CD4-positive, alpha-beta T cell treated with Interleukin-4 for 4 hours (primary cell): Measurements from ENCODE around the gene NCS1.

Experiments
- DNase-seq: peaks from one replicate; pipeline ENCODE4 v3.0.0-alpha.2; 2020

Gene NCS1

DNA sequence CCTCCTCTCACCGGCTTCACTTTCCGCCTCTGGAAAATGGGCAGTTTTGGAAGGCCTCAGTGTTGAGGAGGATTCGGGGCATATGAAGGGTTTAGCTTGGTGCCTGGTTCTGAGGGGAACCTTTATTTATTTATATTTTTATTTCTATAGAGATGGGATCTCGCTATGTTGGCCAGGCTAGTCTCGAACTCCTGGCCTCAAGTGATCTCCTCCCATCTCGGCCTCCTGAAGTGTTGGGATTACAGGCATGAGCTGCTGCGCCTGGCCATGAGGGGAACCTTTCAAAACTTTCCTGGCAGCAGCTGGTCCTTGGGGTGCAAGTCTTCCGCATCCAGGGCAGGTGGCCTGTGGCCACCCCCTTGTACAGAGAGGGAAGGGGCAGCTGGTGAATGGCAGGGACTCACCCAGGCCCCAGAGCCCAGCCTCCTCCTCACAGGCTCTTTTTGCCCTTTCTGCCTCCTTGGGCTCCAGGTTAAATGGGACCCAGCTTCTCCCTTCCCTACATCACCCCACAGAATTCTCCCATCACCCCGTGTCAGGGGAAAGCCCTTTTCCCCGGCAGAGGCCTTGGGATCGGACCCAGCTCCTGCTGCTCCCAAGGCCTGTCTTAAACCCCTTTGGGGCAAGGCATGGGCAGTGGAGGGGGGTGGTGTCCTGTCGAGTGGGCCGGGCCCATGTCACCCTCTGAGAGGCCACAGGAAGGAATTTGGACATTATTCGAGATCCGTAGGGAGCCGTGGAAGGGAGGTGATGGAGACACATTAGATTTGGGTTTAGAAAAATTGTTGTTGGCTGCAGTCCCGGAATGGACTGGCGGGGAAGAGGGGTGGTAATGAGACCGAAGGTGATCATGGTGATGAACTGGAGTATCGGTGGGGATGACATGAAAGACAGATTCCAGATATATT, 5.9 kb downstream of the NCS1 start:
- DNase-seq, result no peak

DNA sequence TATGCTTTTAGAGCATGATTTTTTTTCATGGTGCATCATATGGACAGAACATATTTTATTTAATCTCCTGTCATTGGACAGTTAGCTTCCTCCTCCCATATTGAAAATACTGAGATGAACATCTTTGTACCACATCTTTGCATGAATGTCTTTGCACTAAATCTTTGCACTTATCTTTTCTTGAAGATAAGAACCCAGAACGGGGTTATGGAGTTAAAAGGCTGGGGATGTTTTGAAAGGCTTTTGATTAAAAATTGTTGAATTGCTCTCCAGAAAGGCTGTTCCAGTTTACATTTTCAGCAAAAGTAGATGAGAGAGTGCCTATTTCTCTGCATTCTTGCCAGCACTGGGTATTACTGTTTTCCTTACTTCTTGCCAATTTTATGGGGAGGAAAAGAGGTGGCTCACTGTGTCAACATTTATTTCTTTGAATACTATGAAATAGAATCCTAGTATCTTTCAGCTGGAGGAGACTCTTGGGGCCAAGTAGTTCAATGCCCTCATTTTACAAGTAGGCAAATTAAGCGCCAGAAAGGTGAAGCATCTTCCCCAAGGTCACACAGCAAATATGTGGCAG, 7.2 kb downstream of the NCS1 start:
- DNase-seq, result no peak

DNA sequence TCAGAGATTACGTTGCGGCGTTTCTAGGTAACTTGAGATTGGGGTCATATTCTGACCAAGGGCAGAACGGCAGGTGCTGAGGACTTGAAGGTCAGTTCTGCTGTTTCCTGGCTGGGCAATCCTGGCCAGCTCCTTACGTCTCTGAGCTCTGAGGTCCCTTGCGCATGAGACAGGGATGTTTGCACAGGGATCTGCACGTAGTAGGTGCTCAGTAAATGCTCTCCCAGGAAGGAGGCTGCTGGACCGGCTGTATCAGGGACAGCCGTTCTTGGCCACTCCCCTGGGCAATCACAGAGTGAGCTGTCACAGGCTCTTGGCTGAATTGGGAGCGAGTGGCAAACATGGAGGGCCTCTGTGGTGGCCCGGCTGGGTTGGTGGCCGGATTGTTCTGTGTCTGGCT, 8.3 kb downstream of the NCS1 start:
- no peak for DNase-seq

DNA sequence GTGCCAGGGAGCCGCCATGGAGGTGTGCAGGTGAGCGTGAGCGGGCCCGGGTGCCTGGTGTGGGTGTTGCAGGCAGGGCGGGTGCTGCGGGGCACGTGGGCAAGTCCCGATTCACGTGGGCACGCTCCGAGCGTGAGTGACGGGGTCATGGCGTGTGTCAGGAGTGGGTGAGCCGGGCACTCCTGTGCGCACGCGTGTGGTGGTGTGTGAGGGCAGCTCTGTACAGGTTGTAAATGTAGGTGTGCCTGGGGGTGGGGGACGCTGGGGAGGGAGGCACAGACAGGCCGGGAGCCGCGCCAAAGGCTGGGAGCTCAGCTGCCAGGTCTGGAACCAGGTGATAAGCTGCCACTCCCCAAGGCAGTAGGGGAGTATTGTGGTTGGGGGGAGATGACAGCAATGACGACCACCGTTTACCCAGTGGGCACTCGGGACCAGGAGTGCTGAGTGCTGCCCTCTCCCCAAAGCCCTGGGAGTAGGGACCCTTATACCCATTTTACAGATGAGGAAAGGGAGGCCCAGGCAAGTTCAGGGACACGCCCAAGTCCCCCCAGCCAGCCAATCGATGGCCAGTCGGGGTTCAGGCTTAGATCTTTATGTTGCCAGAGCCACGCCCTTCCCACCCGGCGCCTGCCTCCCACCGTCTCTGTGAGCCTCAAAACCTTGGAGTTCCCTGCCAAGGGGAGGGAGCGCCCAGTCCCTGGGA, 9.6 kb downstream of the NCS1 start:
- DNase-seq, result no peak

DNA sequence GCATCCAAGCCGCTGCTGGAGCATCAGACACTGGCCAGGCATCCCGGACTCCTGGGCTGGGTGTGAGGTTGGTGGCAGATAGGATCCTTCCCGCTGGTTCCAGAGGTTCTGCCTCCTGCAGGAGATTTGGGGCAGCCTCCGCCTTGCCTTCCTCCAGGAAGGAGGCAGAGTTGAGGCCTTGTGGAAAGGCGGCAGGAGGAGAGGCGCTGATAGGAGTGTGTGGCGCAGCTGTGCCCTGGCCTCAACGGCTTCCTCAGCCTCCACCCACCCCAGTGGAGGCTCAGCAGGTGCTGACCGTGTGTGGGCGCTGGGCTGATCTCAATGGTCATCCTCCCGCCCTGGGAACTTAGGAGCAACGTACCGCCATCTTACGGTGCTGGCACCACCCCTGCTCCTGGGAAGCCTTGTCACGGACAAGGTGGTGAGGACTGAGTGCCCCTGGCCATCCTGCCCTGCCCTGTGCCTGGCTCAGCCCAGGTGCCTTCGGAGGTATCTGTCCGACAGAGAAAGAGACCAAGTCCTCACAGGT, 10.2 kb downstream of the NCS1 start:
- DNase-seq, result no peak

DNA sequence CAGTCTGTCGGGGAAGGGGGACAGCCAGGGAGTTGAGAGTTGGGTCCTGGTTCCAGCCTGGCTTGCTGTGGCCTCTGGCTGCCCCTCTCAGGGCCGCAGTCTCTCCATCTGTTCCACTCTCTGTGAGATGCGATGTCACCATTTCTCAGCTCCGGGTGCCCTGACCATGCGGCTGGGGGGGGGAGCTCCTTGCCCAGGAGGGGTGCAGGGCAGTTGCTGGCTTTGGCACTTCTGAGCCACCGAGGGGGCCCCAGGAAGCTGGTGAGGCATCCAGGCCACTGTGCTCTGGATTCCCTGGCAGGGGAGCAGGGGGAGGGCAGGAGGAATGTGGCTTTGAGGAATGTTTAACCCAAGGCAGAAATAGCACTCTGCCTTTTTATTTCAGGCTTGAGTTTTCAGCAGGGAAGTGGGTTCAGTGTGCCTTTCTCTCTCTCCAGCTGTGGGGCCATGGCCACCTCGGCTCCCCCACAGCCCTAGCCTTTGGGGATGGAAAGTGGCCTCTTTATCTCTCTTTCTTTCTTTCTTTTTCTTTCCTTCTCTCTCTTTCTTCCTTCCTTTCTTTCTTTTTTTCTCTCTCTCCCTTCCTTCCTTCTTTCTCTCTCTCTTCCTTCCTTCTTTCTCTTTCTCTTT, 11.0 kb downstream of the NCS1 start:
- no peak for DNase-seq

DNA sequence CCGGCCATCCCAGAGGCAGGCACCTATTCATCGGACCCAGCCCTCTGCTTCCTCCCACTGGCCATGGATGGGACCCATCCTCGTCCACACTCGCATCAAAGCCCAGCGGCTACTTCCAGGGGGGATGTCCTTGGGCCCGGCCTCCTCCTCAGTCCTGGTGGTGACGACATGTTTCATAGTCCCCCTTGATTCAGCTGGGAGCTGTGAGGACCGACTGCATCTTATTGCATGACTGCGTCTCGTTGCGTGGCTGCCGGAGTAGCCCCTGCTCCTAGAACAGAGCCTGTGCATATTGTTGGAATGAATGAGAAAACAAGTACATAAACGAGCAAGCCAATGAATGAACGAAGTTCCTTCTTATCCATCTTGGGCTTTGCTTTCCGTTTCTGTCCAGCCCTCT, 12.8 kb downstream of the NCS1 start:
- DNase-seq, result no peak

DNA sequence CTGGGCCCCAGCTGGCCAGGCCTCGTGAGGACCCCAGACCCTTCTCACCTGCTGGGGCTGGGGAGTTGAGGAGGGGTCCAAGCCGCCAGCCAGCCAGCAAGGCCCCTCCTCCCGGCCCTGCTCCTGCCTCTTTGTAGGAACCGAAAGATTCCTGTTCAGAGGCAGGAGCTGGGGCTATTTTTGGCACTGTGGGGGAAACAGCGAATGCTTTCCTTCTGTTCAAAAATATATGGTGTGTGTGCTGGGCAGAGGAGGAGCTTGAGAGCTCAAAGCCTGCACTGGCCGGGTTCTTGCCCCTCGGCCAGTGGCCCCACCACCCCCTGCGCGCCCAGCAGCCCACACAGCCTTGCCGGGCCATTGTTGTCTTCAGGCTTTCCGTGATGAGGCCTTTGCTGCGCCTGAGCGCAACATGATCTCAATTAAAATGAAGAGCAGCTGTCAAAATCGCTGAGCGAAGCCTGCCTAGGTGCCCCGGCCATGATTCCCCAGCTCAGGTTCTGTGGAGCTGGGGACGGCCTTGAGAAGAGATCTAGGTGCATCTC, 13.4 kb downstream of the NCS1 start:
- DNase-seq, result no peak

DNA sequence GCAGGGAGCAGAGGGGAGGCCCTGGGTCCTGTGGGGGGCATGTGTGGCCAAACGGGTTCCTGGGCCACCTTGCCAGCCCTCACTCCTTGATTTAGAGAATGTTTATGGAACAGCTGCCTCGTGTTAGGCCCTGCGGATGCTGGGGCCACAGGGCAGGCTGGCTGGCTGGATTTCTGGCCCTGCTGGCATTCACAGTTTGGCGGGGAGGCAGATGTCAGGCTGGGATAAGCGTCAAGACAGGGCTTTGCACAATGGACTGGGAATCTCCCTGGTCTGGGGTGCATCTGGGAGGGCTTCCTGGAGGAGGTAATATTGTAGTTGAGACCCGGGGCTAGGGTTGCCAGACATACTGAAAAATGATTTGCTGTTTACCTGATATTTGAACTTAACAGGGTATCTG, 13.8 kb downstream of the NCS1 start:
- no peak for DNase-seq

DNA sequence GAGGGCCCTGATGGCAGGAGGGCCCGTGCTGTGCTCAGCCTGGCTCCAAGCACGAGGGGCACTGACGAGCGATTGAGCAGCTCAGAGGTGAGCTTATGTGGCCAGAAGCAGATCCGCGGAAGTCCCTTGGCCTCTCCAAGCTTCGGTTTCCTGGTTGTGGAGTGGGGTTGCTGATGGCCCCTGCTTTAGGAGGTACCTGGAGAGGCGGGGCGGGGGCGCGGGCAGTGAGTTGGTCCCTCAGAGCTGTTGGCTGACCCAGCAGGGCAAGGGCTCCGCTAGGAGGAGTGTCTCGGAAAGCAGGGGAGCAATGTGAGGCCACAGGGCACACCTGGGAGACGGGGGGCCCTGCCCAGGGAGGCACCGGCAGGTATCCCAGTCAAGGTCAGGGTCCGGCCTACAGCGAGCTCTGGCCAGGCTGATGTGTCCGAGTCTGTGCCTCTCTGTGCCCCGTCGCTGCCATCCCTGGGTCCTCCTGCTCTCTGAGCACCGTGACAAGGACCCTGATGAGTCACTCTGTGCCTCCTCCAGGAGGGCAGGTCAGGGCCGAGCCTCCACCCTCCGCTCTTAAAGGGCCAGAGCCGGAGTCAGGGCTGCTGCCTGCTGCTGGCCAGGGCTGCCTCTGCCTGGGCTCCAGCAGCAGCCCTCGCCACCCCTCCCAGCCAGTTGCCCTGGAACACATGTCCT, 14.8 kb downstream of the NCS1 start:
- no peak for DNase-seq

DNA sequence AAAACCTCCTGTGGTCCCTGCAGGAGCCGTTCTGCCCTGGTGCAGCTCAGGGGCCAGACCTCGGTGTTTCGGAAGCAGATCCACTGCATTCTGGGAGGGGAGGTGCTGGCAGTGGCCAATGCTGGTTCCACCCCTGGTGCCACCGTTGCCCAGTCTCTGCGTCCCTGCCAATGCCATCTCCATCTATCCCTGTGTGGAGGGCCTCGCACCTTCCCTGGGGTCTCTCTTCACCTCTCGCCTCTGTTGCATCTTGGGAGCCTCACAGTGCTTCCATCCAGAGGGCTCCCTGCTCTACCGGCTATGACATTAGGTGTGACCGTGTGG, 15.3 kb downstream of the NCS1 start:
- no peak for DNase-seq

DNA sequence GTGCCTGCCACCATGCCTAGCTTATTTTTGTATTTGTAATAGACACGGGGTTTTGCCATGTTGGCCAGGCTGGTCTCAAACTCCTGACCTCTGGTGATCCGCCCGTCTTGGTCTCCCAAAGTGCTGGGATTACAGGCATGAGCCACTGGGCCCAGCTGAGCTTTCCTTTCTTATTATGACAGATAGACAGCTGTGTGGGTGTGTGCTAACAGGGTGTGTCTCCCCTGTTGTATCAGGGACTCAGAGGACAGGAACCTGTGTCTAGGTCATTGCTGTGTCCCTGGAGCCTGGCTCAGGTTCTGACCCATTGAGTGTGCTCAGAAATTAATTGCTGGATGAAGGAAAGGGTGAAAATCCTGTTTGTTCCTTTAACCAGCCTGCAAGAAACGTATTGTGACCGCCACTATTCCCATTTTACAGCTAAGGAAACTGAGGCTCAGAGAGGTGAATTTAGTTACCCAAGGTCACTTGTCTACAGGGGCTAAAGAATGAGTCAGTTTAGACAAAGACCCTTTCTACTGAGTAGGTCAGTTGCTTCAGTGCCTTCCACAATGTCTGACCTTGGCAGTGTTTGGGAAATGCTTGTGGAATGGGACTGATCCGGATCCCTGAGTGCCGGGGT, 16.8 kb downstream of the NCS1 start:
- DNase-seq, result no peak

DNA sequence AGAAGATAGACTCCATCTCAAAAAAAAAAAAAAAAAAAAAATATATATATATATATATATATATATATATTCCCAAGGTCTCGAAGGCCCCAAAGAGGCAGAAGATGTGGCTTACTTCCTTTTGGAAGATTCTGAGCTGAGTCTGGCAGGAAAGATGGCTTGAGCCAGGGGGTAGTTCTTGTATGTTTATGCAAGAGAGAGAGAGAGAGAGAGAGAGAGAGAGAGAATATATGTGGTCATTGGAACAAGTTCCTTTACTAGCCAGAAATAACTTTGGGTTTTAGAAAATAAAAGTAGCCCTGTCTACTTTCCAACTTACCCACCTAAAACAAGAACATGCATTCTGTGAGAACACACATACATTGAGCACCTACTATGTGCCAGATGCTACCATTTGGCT, 17.6 kb downstream of the NCS1 start:
- DNase-seq, result no peak

DNA sequence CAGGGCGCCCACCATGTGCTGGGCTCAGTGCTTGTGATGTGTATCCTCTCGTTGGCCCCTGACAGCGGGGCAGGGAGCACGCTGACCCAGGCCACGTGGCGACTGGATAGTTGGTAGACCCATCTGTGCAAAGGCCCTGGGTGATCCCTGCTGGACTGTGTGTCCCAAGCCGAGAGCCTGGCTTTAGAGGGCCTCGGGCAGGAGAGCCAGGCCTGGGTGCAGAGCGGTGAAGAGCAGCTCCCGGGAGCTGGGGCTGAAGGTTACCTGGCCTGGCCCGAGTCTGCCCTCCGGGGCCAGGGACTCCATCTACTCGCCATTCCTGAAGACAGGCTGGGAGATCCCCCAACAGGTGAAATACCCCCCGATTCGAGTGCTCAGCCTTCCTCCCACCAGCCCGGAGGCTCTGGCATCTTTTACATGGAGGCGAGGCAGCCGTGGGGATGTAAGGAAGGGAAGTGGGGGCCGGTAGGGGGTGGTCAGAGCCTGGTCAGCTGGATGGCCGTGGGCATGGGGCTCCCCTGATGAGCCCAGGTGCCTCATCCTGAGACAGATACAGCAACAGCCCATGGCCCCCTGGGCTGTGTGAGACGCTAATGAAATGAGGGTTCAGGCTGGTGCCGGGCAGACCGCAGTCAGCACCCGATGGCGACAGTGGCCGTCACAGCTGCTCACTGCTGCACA, 19.0 kb downstream of the NCS1 start:
- DNase-seq, result no peak

DNA sequence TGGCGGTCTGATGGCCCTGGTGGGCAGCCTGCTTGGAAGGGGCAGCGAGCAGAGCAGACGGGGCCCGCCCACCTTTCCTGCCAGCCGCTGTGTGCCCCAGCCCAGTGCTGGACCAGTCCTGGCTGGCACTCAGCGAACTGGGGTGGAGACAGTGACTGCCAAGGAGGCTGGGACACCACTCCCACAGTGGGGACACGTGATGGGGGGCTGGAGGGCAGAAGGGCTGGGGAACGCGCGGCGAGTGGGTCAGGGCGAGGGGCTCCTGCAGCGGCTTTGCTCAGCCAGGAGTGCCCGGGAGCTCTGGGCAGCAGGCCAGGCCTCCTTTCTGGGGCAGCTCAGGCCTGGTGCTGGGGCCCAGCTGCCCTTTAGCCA, 19.5 kb downstream of the NCS1 start:
- no peak for DNase-seq

DNA sequence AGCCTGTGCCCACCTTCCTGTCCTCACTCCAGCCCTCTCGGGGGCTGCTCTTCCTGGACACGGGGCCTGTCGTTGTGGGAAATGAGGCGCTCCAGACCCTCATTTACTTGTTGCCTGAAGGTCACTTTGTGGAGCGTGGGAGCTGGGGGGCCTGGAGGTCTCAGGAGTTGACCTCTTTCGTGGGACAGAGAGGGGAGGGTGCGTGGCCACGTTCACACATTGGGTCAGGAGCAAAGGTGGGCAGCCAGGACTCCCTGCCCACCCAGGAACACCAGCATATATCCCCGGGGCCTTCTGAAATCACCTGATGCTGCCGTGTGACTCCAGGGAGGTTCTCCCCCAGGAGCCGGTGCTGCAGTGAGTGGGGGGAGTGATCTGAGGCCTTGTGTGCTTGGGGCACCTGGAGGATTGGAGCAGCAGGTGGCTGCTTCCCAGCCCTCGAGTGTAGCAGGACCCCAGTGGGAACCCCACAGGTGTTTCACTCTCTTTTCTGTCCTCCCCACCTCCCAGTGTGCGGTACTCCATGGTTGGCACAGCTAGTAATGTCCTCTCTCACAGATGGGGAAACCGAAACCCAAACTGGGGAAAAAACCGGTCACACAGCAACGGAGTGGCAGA, 20.3 kb downstream of the NCS1 start:
- DNase-seq, result no peak

DNA sequence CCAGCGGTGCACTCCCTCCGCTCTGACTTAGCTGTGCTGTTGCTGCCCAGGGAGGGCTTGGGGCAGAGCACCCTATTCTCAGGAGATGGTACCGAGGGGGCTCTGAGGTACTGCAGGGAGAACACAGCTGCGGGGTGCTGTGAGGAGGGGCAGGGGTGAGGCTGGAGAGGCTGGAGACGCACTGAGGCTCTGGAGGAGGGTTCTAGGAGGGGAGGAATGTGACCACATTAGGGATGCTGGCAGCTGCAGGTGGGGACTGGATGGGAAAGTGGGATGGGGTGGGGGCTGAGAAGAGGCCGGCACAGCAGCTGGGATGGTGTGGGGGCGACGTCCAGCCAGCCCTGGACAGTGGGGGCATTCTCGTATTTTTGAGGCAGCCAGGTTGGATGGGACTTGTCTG, 20.9 kb downstream of the NCS1 start:
- DNase-seq, result no peak

DNA sequence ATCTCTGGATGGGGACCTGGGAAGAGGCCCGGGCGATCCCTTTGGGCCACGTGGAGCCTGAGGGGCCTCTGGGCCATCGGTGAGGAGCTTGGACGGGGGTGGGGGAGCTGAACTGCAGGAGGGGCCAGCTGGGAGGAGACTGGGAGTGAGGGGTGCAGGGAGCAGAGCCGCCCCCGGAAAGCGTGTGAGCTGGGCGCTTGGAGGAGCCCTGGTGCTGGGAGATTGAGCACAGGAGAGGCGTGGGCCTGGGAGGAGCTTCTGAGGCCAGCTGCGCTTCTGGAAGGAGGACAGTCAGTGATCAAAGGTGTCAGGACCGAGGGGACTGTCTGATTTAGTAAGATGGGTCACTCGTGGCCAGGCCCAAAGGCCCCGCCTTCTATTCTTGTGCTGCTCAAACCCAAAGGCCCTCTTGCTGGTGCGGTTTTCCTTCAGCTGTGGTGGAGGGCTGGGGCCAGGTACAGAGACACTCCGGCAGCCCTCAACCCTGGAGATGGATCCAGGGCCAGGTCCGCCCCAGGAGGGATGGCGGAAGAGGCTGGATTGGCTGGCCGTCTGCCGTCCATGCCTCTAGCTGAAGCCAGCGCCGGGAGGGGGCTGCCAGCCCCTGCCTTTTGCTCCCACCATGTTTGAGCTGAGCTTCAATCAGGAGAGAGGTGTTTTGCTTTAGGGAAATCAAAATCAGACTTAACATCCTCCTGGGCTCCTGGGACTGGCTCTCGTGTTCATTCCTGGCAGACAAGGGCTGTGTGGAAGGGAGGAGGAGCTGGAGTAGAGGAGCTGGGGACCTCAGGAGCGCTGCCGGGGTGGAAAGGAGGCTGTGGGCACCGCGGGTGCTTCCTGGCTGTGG, 21.6 kb downstream of the NCS1 start:
- DNase-seq, result no peak

DNA sequence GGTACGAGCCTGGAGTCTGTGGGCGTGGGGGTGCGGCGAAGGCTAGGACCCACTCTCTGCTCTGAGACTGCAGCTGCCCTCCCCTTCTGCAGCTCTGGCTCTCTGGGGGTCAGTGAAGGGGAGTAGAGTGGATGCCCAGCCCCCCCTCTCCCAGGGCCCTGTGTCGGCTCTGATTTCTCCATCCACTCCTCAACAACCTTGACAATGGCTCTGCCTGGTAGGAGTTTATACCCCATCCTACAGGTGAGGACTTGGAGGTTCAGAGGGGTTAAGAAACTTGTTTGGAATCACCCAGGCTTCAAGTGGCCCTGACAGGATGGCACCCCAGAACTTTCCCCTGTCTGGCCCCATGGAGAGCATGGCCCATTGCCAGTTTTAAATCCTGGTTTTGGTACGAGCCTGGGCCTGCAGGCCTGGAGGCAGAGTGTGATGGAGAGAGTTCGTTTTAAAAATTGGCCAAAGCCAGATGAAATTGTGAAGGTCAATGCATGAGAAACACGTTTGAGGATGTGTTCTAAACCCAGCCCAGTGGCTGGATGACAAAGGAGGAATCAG, 22.3 kb downstream of the NCS1 start:
- no peak for DNase-seq

DNA sequence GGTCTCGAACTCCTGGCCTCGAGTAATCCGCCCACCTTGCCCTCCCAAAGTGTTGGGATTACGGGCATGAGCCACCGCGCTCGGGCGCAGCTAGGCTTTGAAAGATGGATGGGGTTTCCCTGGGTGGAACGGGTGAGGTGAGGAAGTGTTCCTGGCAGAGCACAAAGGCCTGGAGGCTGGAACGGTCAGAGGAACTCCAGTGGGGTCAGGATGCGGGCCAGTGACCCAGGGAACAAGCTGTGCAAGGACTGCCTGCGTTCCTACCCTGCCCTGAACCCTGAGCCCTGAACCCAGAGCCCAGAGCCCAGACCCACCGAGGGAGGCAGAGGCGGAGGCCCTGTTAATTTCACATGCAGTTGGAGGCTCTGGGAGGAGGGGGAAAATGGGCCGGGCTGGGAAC, 23.4 kb downstream of the NCS1 start:
- DNase-seq, result no peak
